Ureter (tissue), 1 donor: Measurements from ENCODE around the gene CAMK1G. TPM values are rescaled to one million over a fixed set of nuclear protein-coding genes. Genes with fewer than 3 reads are reported as not detected.

Experiments
- DNase-seq: peaks from one replicate; pipeline ENCODE4 v3.0.0-alpha.2; 2020; ENCODE audit warnings: low spot score
- total RNA-seq: library from RNA; stranded (reverse); gene quantifications from one replicate; pipeline ENCODE4 v1.2.4, GENCODE V29; 2023
- donor health status: DM: yes; HTN: yes; CAD: no.

Gene CAMK1G
- total RNA-seq, 1 donor from 2014 or later = 0.68 TPM

GRCh38 chr1:209600541-209600940, 17.0 kb downstream of the CAMK1G start:
- DNase-seq = no peak

GRCh38 chr1:209601809-209602657, 18.5 kb downstream of the CAMK1G start:
- DNase-seq = no peak

GRCh38 chr1:209603877-209604276, 20.4 kb downstream of the CAMK1G start:
- no peak for DNase-seq

- DNase-seq = no peak
Measured at GRCh38 chr1:209607102-209607794, 23.7 kb downstream of the CAMK1G start.

- no peak for DNase-seq
Measured at GRCh38 chr1:209607795-209608178, 24.3 kb downstream of the CAMK1G start.

- no peak for DNase-seq
Measured at GRCh38 chr1:209609041-209609790, 25.7 kb downstream of the CAMK1G start.

- DNase-seq = no peak
Measured at GRCh38 chr1:209609791-209610630, 26.5 kb downstream of the CAMK1G start.

- no peak for DNase-seq
Measured at GRCh38 chr1:209610631-209610905, 27.1 kb downstream of the CAMK1G start.

GRCh38 chr1:209611771-209612570, 28.5 kb downstream of the CAMK1G start:
- DNase-seq = no peak

- no peak for DNase-seq
Measured at GRCh38 chr1:209612646-209613399, 29.3 kb downstream of the CAMK1G start.

GRCh38 chr1:209613400-209614150, 30.1 kb downstream of the CAMK1G start:
- DNase-seq = no peak

GRCh38 chr1:209614151-209614420, 30.6 kb downstream of the CAMK1G start:
- DNase-seq = no peak

GRCh38 chr1:209614906-209615305, 31.4 kb downstream of the CAMK1G start:
- DNase-seq = no peak

GRCh38 chr1:209616366-209617046, 33.0 kb downstream of the CAMK1G start:
- no peak for DNase-seq

- DNase-seq = no peak
Measured at GRCh38 chr1:209617047-209617673, 33.6 kb downstream of the CAMK1G start.

GRCh38 chr1:209617755-209618154, 34.2 kb downstream of the CAMK1G start:
- DNase-seq = no peak

- DNase-seq = no peak
Measured at GRCh38 chr1:209618291-209618690, 34.8 kb downstream of the CAMK1G start.

- no peak for DNase-seq
Measured at GRCh38 chr1:209618756-209619420, 35.4 kb downstream of the CAMK1G start.
